ENCODE data around the gene SP110.
A peak's percentile ranks its signal among the peaks of the same experiment; 100 is the strongest.
"Not testable (repeated sequence)": the region's sequence is repeated elsewhere in the genome, so short reads cannot be mapped to it uniquely, and the experiment has no call there.

Gene SP110

DNA sequence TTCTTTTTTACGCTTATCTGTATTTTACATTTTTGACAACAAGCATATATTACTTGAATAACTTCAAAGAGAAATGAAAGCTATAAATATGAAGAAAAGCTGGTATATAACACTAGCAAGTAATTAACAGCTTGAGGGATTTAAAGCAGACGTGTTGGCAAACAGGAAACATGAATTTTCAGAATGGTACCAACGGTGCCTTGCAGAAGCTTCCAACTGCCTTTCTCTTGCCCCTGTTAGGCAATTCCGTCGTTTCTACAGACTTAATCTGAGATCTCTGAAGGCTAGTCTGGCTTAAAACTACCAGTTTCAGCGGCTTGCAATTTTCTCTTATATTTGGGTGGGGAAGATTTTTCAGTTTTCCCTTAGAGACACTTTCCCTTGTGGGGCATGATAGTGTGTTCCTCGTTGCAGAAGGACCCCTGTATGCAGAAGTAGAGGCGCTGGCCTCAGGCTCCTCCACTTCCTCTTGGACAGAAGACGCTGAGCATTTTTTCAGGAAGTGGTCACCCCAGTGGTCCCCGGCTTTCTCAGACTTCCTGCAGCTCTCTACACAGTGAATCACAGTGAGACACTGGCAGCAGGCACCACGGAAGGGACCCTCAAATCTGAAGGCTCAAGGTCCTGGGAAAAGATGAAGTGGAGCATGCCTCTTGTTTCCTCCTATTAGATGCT is 94.9 kb downstream of the SP110 start:
- peak; percentile 84 to 93 (median 90) for DNase-seq

DNA sequence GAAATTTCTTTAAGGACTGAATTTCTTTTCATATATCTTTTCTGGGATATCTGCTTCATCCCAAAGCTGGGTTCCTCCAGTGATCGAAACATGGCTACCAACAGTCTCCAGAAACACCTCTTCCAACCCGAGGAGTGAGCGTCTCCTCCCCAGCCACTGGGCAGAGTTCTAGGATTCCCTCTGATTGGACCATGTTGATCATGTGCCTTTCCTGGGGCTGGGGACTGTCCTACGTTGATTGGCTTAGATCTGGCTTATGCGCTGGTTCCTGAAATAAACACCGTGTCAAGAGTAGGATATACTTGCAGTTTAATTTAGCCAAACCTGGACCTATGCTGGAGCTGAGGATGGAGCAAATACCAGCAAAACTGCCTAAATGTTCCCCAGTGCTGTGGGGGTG is 95.5 kb downstream of the SP110 start:
- peak in 2 of 4 experiments; percentile 15 to 24 for DNase-seq

DNA sequence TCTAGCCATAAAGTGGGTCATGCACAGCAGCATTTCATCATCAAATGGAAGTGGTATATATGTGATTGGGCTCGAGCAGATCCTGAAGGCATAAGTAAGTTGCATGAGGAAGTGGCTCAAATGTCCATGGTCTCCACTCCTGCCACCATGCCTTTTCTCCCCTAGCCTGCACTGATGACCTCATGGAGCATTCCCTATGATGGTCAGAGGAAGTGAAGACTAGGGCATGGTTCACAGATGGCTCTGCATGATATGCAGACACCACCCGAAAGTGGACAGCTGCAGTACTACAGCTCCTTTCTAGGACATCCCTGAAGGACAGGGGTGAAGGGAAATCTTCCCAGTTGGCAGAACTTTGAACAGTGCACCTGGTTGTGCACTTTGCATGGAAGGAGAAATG is 99.4 kb downstream of the SP110 start:
- peak; percentile 47 to 72 (median 56) for DNase-seq

DNA sequence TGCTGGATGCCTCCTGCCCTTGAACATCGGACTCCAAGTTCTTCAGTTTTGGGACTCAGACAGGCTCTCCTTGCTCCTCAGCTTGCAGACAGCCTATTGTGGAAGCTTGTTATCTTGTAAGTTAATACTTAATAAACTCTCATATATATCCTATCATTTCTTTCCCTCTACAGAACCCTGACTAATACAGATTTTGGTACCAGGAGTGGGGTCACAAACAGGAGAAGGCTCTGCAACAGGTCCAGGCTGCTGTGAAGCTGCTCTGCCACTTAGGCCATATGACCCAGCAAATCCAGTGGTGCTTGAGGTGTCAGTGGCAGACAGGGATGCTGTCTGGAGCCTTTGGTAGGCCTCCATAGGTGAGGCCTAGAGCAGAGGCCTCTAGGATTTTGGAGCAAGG is 100.0 kb downstream of the SP110 start:
- DNase-seq, result not testable (repeated sequence)

All from suppressor macrophage (primary cell).